ENCODE data around the gene DNER.

The DNER gene

GRCh38 chr2:229350117-229350805, 364.1 kb downstream of the DNER start:
- ChIA-PET CTCF (no interaction called here), POLR2A (no interaction called here)
- DNase-seq (ENCODE audit: low read depth, low spot score): no peak
- TF ChIP-seq CTCF (IDR thresholded peaks at IDR 0.05; ENCODE audit: insufficient read depth, low read length, missing control alignments): no peak
- H3K4me3 ChIP-seq (ENCODE audit: low read depth, low read length): no peak overlapping the region

- ChIA-PET POLR2A (no interaction called here), CTCF (no interaction called here)
- H3K4me3 ChIP-seq (ENCODE audit: low read depth, low read length): no peak overlapping the region
Observed at GRCh38 chr2:229348128-229348527, 366.2 kb downstream of the DNER start.

GRCh38 chr2:229346816-229347540, 367.4 kb downstream of the DNER start:
- CTCF ChIA-PET: no interaction called here
- DNase-seq (ENCODE audit: low read depth, low spot score): no peak
- POLR2A ChIA-PET: no interaction called here
- no peak for TF ChIP-seq CTCF (IDR thresholded peaks at IDR 0.05; ENCODE audit: insufficient read depth, low read length, missing control alignments)
- H3K4me3 ChIP-seq (ENCODE audit: low read depth, low read length): no peak overlapping the region

More at GRCh38 chr2:229348128-229348527, 366.2 kb downstream of the DNER start:
- TF ChIP-seq CTCF (IDR thresholded peaks at IDR 0.05; ENCODE audit: insufficient read depth, low read length, missing control alignments): no peak
- DNase-seq (ENCODE audit: low read depth, low spot score): no peak

GRCh38 chr2:229344955-229345354, 369.4 kb downstream of the DNER start:
- CTCF ChIA-PET: no interaction called here
- no peak overlapping the region for H3K4me3 ChIP-seq (ENCODE audit: low read depth, low read length)
- no peak for DNase-seq (ENCODE audit: low read depth, low spot score)
- no peak for TF ChIP-seq CTCF (IDR thresholded peaks at IDR 0.05; ENCODE audit: insufficient read depth, low read length, missing control alignments)
- POLR2A ChIA-PET: no interaction called here

- no peak for TF ChIP-seq CTCF (IDR thresholded peaks at IDR 0.05; ENCODE audit: insufficient read depth, low read length, missing control alignments)
- no peak for DNase-seq (ENCODE audit: low read depth, low spot score)
- POLR2A ChIA-PET: no interaction called here
- no peak overlapping the region for H3K4me3 ChIP-seq (ENCODE audit: low read depth, low read length)
- CTCF ChIA-PET: no interaction called here
Observed at GRCh38 chr2:229344151-229344551, 370.2 kb downstream of the DNER start.

GRCh38 chr2:229343661-229344060, 370.7 kb downstream of the DNER start:
- DNase-seq (ENCODE audit: low read depth, low spot score): no peak
- TF ChIP-seq CTCF (IDR thresholded peaks at IDR 0.05; ENCODE audit: insufficient read depth, low read length, missing control alignments): no peak
- ChIA-PET POLR2A (no interaction called here), CTCF (no interaction called here)
- H3K4me3 ChIP-seq (ENCODE audit: low read depth, low read length): no peak overlapping the region
